ENCODE measurements around the gene RBM4.
"Not testable (repeated sequence)": the region's sequence is repeated elsewhere in the genome, so short reads cannot be mapped to it uniquely, and the experiment has no call there.

The RBM4 gene

DNA sequence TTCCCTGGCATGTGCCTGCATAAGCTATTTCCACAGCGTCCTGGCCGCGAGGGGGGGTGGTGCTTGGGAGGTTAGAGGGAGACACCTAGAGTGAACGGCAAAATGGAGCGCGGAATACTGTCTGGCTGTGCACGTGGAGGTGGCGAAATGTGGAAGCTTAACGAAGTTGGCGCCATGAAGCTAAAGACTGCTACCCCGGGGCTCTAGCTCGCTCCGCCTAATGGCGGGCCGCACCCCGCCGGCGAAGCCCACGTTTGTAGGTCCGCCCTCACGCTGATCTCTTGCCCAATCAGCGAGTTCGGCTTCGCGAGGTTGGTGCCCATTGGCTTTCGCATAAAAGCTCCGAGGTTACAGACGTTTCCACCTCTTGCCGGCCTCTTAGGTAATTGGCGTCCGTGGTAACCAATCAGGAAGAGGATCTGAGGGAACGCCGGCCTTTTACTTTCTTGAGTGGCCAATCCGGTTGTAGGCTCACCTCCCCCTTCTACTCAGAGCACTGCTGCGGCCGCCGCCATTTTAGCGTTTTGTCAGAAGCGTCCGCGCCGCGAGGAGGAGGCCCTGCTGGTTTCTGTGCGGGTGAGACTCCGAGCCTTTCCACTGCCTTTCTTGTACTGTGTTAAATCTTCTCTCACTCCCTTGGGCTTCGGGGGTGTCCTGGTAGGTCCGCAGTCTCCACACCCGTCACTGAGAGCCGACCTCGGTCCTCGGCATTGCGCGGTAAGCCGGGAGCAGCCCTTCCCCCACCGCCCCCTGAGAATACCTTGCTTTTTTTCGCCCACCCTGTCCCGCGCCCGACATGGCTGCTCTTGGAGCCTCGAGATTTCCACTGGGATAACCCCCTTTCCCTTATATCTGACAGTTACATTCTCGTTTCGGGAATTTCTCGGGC lies at the start of gene RBM4:
RBM4 (plus strand) TSS at position 527 of the 889 bp plus-strand sequence. CDS start 1,009 bp downstream, outside the sequence.
- DNase-seq (ENCODE audit: low read depth in 1 of 2, low spot score in 1 of 2), result peak; percentile 98 to 100
- TF ChIP-seq JUND (IDR thresholded peaks at IDR 0.05; ENCODE audit: low read depth), result 0 out of 2 replicates have a peak, but pooled peaks have one; percentile 6
- in situ Hi-C loops (cut with HindIII; ENCODE audit: low pct_unique_long_range_greater_than_20kb, low sequenced_read_pairs), result no loop called here

DNA sequence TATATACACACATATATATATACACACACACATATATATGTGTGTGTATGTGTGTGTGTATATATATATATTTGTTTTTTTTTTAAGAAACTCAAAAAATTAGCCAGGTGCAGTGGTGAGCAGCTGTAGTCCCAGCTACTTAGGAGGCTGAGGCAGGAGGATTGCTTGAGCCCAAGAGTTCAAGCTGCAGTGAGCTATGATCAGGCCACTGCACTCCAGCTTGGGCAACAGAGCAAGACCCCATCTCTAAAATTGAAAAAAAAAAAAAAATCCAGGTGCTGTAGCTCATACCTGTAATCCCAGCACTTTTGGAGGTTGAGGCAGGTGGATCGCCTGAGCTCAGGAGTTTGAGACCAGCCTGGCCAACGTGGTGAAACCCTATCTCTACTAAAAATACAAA lies 49.2 kb upstream of the RBM4 start:
- DNase-seq (ENCODE audit: low read depth in 1 of 2, low spot score in 1 of 2); in situ Hi-C loops (cut with HindIII; ENCODE audit: low pct_unique_long_range_greater_than_20kb, low sequenced_read_pairs): not testable (repeated sequence)

GRCh38 chr11:66589996-66590675 lies 48.4 kb upstream of the RBM4 start:
- in situ Hi-C loops (cut with HindIII; ENCODE audit: low pct_unique_long_range_greater_than_20kb, low sequenced_read_pairs), result no loop called here
- DNase-seq (ENCODE audit: low read depth in 1 of 2, low spot score in 1 of 2), result no peak
- TF ChIP-seq JUND (IDR thresholded peaks at IDR 0.05; ENCODE audit: low read depth), result no peak

DNA sequence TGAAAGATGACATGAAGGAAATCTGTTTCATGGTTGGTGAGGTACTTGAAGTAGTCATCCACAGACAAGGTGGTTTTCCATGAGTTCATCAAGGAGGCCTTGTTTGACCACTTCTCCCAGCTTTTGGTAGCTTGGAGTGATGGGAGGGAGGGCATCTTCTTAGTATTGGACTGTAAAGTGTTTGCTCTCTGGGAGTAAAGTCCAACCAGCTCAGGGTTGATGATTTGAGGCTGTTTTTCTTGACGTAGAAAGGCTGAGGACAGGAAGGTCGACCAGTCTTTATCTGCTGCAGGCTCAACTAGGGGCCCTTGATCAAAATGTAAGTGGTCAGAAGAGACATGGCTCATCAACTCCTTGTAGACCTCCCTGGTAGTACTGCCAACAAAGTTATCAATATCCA lies 47.3 kb upstream of the RBM4 start:
- TF ChIP-seq JUND (IDR thresholded peaks at IDR 0.05; ENCODE audit: low read depth), result no peak
- in situ Hi-C loops (cut with HindIII; ENCODE audit: low pct_unique_long_range_greater_than_20kb, low sequenced_read_pairs), result no loop called here
- no peak for DNase-seq (ENCODE audit: low read depth in 1 of 2, low spot score in 1 of 2)

DNA sequence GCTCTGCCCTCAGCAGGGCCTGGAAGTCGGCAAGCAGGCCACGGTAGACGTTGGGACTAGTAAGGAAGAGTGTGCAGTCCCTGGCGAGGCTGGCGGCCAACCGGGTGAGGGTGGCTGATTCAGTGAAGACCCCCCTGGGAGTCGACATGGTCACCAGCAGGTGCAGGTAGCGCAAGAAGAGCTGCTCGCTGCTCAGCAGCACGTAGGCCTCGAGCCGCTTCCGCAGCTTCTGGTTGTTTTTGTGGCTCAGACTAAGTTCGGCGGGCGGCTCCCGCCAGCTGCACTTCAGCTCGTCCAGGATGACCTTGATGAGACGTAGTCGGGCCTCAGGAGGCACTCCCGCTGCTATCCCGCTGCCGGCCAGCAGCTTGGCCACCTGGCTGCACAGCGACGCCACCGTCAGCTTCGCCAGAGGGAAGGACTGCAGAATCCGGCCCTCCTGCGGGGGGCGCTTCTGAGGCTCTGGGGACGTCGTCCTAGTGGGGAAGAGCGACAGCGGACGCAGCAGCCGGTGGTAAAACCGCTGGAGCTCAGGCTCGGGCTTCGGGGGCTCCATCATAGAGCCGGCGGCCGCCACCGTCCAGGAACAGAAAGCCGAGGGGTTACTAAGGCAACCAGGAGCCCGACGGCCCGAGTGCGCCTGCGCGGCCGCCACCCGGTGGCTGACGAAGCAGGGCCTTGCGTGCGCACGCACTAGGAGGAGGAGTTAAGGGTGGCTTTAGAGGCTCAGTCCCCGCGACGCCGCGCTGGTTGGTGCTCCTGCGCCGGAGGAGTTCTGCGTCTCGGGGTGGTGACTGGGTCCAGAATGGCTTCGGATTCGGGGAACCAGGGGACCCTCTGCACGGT lies 45.8 kb upstream of the RBM4 start, which contains the start of the genes CCDC87 and CCS:
CCDC87 (minus strand) TSS at position 607 of the 846 bp plus-strand sequence; CDS start at position 559, 48 bp downstream.
CCS (plus strand) TSS at position 729 of the 846 bp plus-strand sequence; CDS start at position 806, 77 bp downstream.
- DNase-seq (ENCODE audit: low read depth in 1 of 2, low spot score in 1 of 2), result peak; percentile 98 to 100
- TF ChIP-seq JUND (IDR thresholded peaks at IDR 0.05; ENCODE audit: low read depth), result no peak
- in situ Hi-C loops (cut with HindIII; ENCODE audit: low pct_unique_long_range_greater_than_20kb, low sequenced_read_pairs), result no loop called here

- in situ Hi-C loops (cut with HindIII; ENCODE audit: low pct_unique_long_range_greater_than_20kb, low sequenced_read_pairs), result no loop called here
- no peak for DNase-seq (ENCODE audit: low read depth in 1 of 2, low spot score in 1 of 2)
- no peak for TF ChIP-seq JUND (IDR thresholded peaks at IDR 0.05; ENCODE audit: low read depth)
Observed at GRCh38 chr11:66593303-66593635, 45.2 kb upstream of the RBM4 start.

- no peak for TF ChIP-seq JUND (IDR thresholded peaks at IDR 0.05; ENCODE audit: low read depth)
- in situ Hi-C loops (cut with HindIII; ENCODE audit: low pct_unique_long_range_greater_than_20kb, low sequenced_read_pairs), result no loop called here
- DNase-seq (ENCODE audit: low read depth in 1 of 2, low spot score in 1 of 2), result no peak
Observed at GRCh38 chr11:66593650-66594049, 44.9 kb upstream of the RBM4 start.

- in situ Hi-C loops (cut with HindIII; ENCODE audit: low pct_unique_long_range_greater_than_20kb, low sequenced_read_pairs), result no loop called here
- no peak for TF ChIP-seq JUND (IDR thresholded peaks at IDR 0.05; ENCODE audit: low read depth)
- no peak for DNase-seq (ENCODE audit: low read depth in 1 of 2, low spot score in 1 of 2)
Observed at GRCh38 chr11:66595245-66595904, 43.1 kb upstream of the RBM4 start.

DNA sequence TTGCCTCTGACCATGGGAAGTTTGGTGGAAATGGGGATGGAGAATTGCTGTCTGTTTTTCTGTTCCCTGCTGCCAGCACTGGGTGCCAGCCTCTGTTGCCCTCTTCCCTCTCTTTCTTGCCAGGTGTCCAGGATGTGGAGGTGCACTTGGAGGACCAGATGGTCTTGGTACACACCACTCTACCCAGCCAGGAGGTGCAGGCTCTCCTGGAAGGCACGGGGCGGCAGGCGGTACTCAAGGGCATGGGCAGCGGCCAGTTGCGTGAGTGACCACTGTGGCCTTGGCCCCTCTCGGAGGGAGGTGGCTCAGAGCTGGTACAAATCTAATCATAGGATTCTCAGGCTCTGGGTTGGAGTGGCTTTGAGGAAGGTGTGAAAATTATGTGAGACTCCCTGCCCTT lies 39.5 kb upstream of the RBM4 start:
- TF ChIP-seq JUND (IDR thresholded peaks at IDR 0.05; ENCODE audit: low read depth), result no peak
- DNase-seq (ENCODE audit: low read depth in 1 of 2, low spot score in 1 of 2), result no peak
- in situ Hi-C loops (cut with HindIII; ENCODE audit: low pct_unique_long_range_greater_than_20kb, low sequenced_read_pairs), result no loop called here

DNA sequence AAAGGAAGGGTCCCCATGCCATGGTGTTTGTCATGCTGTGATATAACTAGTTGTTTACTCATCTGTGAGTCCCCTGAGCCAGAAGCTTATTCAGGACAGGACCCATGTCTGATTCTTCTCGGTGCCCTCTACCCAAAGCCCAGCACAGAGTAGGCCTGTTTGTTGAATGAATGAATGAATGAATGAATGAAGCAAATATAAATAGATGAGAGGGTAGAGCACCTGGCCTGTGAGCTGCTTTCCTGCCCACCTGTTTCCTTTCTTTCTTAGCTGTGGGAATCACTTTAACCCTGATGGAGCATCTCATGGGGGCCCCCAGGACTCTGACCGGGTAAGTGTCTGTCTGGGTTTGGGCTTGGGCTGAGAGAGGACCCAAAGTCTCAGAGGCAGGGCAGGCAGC lies 38.3 kb upstream of the RBM4 start:
- no peak for TF ChIP-seq JUND (IDR thresholded peaks at IDR 0.05; ENCODE audit: low read depth)
- in situ Hi-C loops (cut with HindIII; ENCODE audit: low pct_unique_long_range_greater_than_20kb, low sequenced_read_pairs), result no loop called here
- DNase-seq (ENCODE audit: low read depth in 1 of 2, low spot score in 1 of 2), result no peak

- DNase-seq (ENCODE audit: low read depth in 1 of 2, low spot score in 1 of 2), result no peak
- no peak for TF ChIP-seq JUND (IDR thresholded peaks at IDR 0.05; ENCODE audit: low read depth)
- in situ Hi-C loops (cut with HindIII; ENCODE audit: low pct_unique_long_range_greater_than_20kb, low sequenced_read_pairs), result no loop called here
Observed at GRCh38 chr11:66600631-66601233, 37.8 kb upstream of the RBM4 start.

Measured in T47D (cell line).